GM18870 (cell line): ENCODE measurements around the gene SHE.

Experiments used
- ATAC-seq: cut with Tn5 transposase; IDR thresholded peaks from one replicate; pipeline ENCODE4 v1.9.1; 2021; ENCODE audit warnings: moderate library complexity; ENCODE audit not compliant: unreplicated experiment

SHE gene

GRCh38 chr1:154481053-154481452 lies 21.2 kb downstream of the SHE start:
- ATAC-seq, result no peak

GRCh38 chr1:154479764-154480421 lies 22.3 kb downstream of the SHE start:
- no peak for ATAC-seq

- ATAC-seq, result no peak
Measured at GRCh38 chr1:154478639-154479038, 23.6 kb downstream of the SHE start.

GRCh38 chr1:154478013-154478412 lies 24.2 kb downstream of the SHE start:
- no peak for ATAC-seq

- ATAC-seq, result no peak
Measured at GRCh38 chr1:154476791-154477190, 25.4 kb downstream of the SHE start.

GRCh38 chr1:154474802-154475201 lies 27.4 kb downstream of the SHE start:
- ATAC-seq, result no peak

GRCh38 chr1:154471304-154471703 lies 30.9 kb downstream of the SHE start:
- ATAC-seq, result no peak

- ATAC-seq, result no peak
Measured at GRCh38 chr1:154469844-154470560, 32.2 kb downstream of the SHE start.

- ATAC-seq, result no peak
Measured at GRCh38 chr1:154468535-154469250, 33.5 kb downstream of the SHE start.

GRCh38 chr1:154467434-154468102 lies 34.6 kb downstream of the SHE start:
- ATAC-seq, result no peak

GRCh38 chr1:154466921-154467417 lies 35.2 kb downstream of the SHE start:
- no peak for ATAC-seq

GRCh38 chr1:154466206-154466605 lies 36.0 kb downstream of the SHE start:
- ATAC-seq, result no peak

- no peak for ATAC-seq
Measured at GRCh38 chr1:154465621-154466195, 36.5 kb downstream of the SHE start.

GRCh38 chr1:154463512-154463990 lies 38.7 kb downstream of the SHE start:
- ATAC-seq, result no peak

- no peak for ATAC-seq
Measured at GRCh38 chr1:154460695-154461260, 41.4 kb downstream of the SHE start.

- no peak for ATAC-seq
Measured at GRCh38 chr1:154459080-154459479, 43.1 kb downstream of the SHE start.

- ATAC-seq, result no peak
Measured at GRCh38 chr1:154456631-154457030, 45.6 kb downstream of the SHE start.

GRCh38 chr1:154454386-154455120 lies 47.7 kb downstream of the SHE start:
- ATAC-seq, result no peak

GRCh38 chr1:154453574-154454352 lies 48.4 kb downstream of the SHE start:
- no peak for ATAC-seq
